Suprapubic skin (tissue), 4 donors: ENCODE data around the gene TSACC. TPM values are rescaled to one million over a fixed set of nuclear protein-coding genes. Genes with fewer than 3 reads are reported as not detected.

Experiments used
- DNase-seq, 2 donors: peaks; one replicate each; pipeline ENCODE4 v3.0.0-alpha.2; 2019; ENCODE audit warnings: low spot score in 2 of 2
- H3K27ac ChIP-seq: fragments of 200-600 bp; sonication (generic); one replicate; pipeline ENCODE4 v1.5.1; 2019
- H3K27me3 ChIP-seq: fragments of 200-600 bp; sonication (generic); one replicate; pipeline ENCODE4 v1.5.1; 2019
- H3K36me3 ChIP-seq: fragments of 200-600 bp; sonication (generic); one replicate; pipeline ENCODE4 v1.5.1; 2019
- H3K4me1 ChIP-seq: fragments of 200-600 bp; sonication (generic); one replicate; pipeline ENCODE4 v1.5.1; 2019
- H3K4me3 ChIP-seq: fragments of 200-600 bp; sonication (generic); one replicate; pipeline ENCODE4 v1.5.1; 2019; ENCODE audit warnings: mild to moderate bottlenecking
- H3K9me3 ChIP-seq: fragments of 200-600 bp; sonication (generic); one replicate; pipeline ENCODE4 v1.5.1; 2019
- CTCF ChIP-seq, 2 donors: fragments of 200-600 bp in 1 of 2; fragments of 450-650 bp in 1 of 2; sonication (generic) in 1 of 2; IDR thresholded peaks; one replicate each; pipeline ENCODE4 v1.5.1; 2016 to 2019; ENCODE audit warnings: antibody characterized with exemption in 2 of 2, mild to moderate bottlenecking in 1 of 2, moderate library complexity in 1 of 2
- EP300 ChIP-seq: sonication (generic); formaldehyde crosslinking; IDR thresholded peaks from one replicate; pipeline ENCODE4 v1.6.1; 2017; ENCODE audit warnings: antibody characterized with exemption
- POLR2A ChIP-seq, 2 donors: fragments of 450-650 bp; IDR thresholded peaks; one replicate each; pipeline ENCODE4 v1.6.1; 2017; ENCODE audit warnings: antibody characterized with exemption in 2 of 2, mild to moderate bottlenecking in 2 of 2, moderate library complexity in 2 of 2
- POLR2AphosphoS5 ChIP-seq, 3 donors: sonication (generic); formaldehyde crosslinking; IDR thresholded peaks; one replicate each; pipeline ENCODE4 v1.6.1; 2017; ENCODE audit warnings: antibody characterized with exemption in 3 of 3
- WGBS: methylation state at CpG from one replicate; pipeline ENCODE4 v1.1.5; 2018; 5-methylcytosine and 5-hydroxymethylcytosine counted together
- total RNA-seq, 4 donors: library from RNA; depleted of rRNA; stranded (reverse); fragments of >200 nt; gene quantifications; one replicate each; pipeline ENCODE4 v1.1.0, GENCODE V29; 2016

Gene TSACC
- total RNA-seq, 4 donors from 2014 or later = not detected

DNA sequence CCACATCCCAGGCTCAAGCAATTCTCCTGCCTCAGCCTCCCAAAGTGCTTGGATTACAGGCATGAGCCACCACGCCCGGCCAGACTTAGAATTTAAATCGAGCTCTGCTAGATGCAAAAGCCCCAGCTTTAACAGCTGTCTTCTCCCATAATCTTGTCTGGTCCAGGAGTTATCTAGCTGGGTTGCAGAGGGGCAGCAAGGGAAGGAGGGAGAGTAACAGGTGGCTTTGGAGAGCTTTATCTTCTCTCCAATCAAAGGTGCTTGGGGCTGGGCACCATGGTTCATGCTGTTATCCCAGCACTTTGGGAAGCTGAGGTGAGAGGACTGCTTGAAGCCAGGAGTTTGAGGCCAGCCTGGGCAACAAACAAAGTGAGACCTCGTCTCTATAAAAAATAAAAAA, 34.5 kb downstream of the TSACC start:
- H3K27me3 ChIP-seq = peaks cover 32% of the 10 kb centered on the region
- peaks cover 14% of the 10 kb centered on the region for H3K4me1 ChIP-seq
- TF ChIP-seq POLR2A (IDR thresholded peaks at IDR 0.05) = no peak
- no peak for TF ChIP-seq EP300
- TF ChIP-seq POLR2AphosphoS5 (IDR thresholded peaks at IDR 0.05) = no peak
- no peak for TF ChIP-seq CTCF (IDR thresholded peaks at IDR 0.05)

DNA sequence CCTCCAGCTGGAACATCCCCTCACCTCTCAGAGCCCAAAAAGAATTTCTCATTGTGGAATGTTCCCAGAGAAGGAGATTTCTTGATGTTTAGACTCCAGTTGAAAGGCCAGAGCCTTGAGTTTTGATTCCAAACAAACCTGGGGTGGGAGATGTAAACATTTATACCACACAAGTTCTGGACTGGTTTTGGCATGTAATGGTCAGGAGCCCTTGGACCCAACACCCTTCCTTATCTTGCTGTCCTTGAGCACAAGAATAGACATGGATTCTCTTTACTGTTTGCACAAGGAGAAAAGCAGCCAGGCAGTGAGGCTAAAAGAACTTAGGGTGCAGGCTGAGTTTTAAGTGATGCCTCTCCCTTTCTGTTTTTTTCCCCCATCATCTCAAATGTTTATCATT, 35.2 kb downstream of the TSACC start:
- Histone ChIP-seq H3K9me3 (no peaks in the 10 kb centered on the region), H3K36me3 (no peaks in the 10 kb centered on the region), H3K27ac (no peak overlapping the region), H3K4me1 (peaks cover 12% of the 10 kb centered on the region), H3K27me3 (peaks cover 32% of the 10 kb centered on the region), H3K4me3 (no peak overlapping the region)
- TF ChIP-seq POLR2A (IDR thresholded peaks at IDR 0.05) = no peak
- no peak for TF ChIP-seq CTCF (IDR thresholded peaks at IDR 0.05)
- no peak for TF ChIP-seq EP300
- TF ChIP-seq POLR2AphosphoS5 (IDR thresholded peaks at IDR 0.05) = no peak
- no peak for DNase-seq

More for the DNA sequence above, 34.5 kb downstream of the TSACC start:
- Histone ChIP-seq H3K36me3 (no peaks in the 10 kb centered on the region), H3K4me3 (no peak overlapping the region), H3K27ac (no peak overlapping the region), H3K9me3 (no peaks in the 10 kb centered on the region)
- WGBS = 84% methylated on average over 4 of the region's 4 CpGs
- DNase-seq = no peak

GRCh38 chr1:156376146-156376545, 37.8 kb downstream of the TSACC start:
- Histone ChIP-seq H3K36me3 (no peaks in the 10 kb centered on the region), H3K4me3 (no peak overlapping the region), H3K27me3 (peaks cover 16% of the 10 kb centered on the region), H3K9me3 (no peaks in the 10 kb centered on the region), H3K4me1 (no peaks in the 10 kb centered on the region), H3K27ac (no peak overlapping the region)
- WGBS = 100% methylated on average over 2 of the region's 2 CpGs
- TF ChIP-seq POLR2A (IDR thresholded peaks at IDR 0.05) (no peak), CTCF (IDR thresholded peaks at IDR 0.05) (no peak), POLR2AphosphoS5 (IDR thresholded peaks at IDR 0.05) (no peak), EP300 (no peak)
- DNase-seq = no peak

- no peak for TF ChIP-seq POLR2AphosphoS5 (IDR thresholded peaks at IDR 0.05)
- whole genome bisulfite sequencing = 80% methylated on average over 15 of the region's 20 CpGs
- Histone ChIP-seq H3K27ac (no peak overlapping the region), H3K36me3 (no peaks in the 10 kb centered on the region), H3K9me3 (no peaks in the 10 kb centered on the region), H3K4me1 (no peaks in the 10 kb centered on the region), H3K27me3 (peaks cover 16% of the 10 kb centered on the region), H3K4me3 (no peak overlapping the region)
- DNase-seq = no peak
These were observed 38.9 kb downstream of the TSACC start for GRCh38 chr1:156376958-156377919.

GRCh38 chr1:156378557-156378956, 40.2 kb downstream of the TSACC start:
- WGBS = 79% methylated on average over 6 of the region's 6 CpGs
- Histone ChIP-seq H3K4me3 (no peak overlapping the region), H3K4me1 (no peaks in the 10 kb centered on the region), H3K27me3 (peaks cover 4% of the 10 kb centered on the region), H3K36me3 (no peaks in the 10 kb centered on the region), H3K27ac (no peak overlapping the region), H3K9me3 (no peaks in the 10 kb centered on the region)
- TF ChIP-seq POLR2AphosphoS5 (IDR thresholded peaks at IDR 0.05) (no peak), CTCF (IDR thresholded peaks at IDR 0.05) (no peak), EP300 (no peak), POLR2A (IDR thresholded peaks at IDR 0.05) (no peak)
- no peak for DNase-seq
